IMR-90 (cell line): ENCODE measurements around the gene MAPRE3.
A peak's percentile ranks its signal among the peaks of the same experiment; 100 is the strongest.

ENCODE experiments used
- BHLHE40 ChIP-seq: fragments of 150-350 bp; IDR thresholded peaks from 2 replicates; pipeline ENCODE4 v1.6.1; 2016; ENCODE audit warnings: mild to moderate bottlenecking, low read depth, low read length
- CEBPB ChIP-seq: IDR thresholded peaks from 2 replicates; pipeline ENCODE4 v1.6.1; 2012; ENCODE audit warnings: low read depth, low read length, improper control_type of control experiment
- CHD1 ChIP-seq: IDR thresholded peaks from 2 replicates; pipeline ENCODE4 v1.6.1; 2012; ENCODE audit warnings: low read depth, low read length, improper control_type of control experiment
- FOS ChIP-seq: fragments of 150-350 bp; IDR thresholded peaks from 2 replicates; pipeline ENCODE4 v1.6.1; 2016; ENCODE audit warnings: low read depth, low read length
- MAFK ChIP-seq: IDR thresholded peaks from 2 replicates; pipeline ENCODE4 v1.6.1; 2012; ENCODE audit warnings: low read depth, low read length, improper control_type of control experiment
- MXI1 ChIP-seq: IDR thresholded peaks from 2 replicates; pipeline ENCODE4 v1.6.1; 2012; ENCODE audit warnings: low read depth, mild to moderate bottlenecking, low read length, moderate library complexity, borderline replicate concordance
- POLR2A ChIP-seq: IDR thresholded peaks from 2 replicates; pipeline ENCODE4 v1.6.1; 2012; ENCODE audit warnings: mild to moderate bottlenecking, low read depth, low read length
- RAD21 ChIP-seq: IDR thresholded peaks from 2 replicates; pipeline ENCODE4 v1.6.1; 2012; ENCODE audit warnings: low read length, improper control_type of control experiment
- TF ChIP-seq, protein P1 (sequence below): conservative IDR thresholded peaks from 2 replicates; pipeline ENCODE4 v1.5.1; 2012; ENCODE audit warnings: mild to moderate bottlenecking, low read depth, low read length, improper control_type of control experiment
- TF ChIP-seq, protein P2 (sequence below): fragments of 150-350 bp; IDR thresholded peaks from 2 replicates; pipeline ENCODE4 v1.6.1; 2016; ENCODE audit warnings: low read depth, mild to moderate bottlenecking, low read length, moderate library complexity, borderline replicate concordance

DNA sequence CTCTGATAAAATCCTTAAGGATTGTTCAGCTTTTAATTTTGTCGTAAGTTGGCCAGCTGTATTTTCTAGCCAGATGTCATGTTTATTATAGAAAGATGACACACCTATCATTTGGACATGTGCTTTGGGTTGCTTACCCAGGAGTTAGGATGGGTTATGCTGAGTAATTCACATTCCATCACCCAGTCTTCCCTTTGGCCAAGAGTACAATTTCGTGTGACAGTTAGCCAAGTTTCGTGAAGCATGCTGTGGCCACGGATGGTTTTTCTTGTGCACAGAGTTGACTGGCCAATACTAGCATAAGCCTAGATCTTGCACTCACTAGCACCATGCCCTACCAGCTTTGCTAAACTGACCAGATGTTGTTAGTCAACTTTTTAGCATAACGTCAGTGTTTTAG lies 5.8 kb downstream of the MAPRE3 start:
- TF ChIP-seq, protein P1, sequence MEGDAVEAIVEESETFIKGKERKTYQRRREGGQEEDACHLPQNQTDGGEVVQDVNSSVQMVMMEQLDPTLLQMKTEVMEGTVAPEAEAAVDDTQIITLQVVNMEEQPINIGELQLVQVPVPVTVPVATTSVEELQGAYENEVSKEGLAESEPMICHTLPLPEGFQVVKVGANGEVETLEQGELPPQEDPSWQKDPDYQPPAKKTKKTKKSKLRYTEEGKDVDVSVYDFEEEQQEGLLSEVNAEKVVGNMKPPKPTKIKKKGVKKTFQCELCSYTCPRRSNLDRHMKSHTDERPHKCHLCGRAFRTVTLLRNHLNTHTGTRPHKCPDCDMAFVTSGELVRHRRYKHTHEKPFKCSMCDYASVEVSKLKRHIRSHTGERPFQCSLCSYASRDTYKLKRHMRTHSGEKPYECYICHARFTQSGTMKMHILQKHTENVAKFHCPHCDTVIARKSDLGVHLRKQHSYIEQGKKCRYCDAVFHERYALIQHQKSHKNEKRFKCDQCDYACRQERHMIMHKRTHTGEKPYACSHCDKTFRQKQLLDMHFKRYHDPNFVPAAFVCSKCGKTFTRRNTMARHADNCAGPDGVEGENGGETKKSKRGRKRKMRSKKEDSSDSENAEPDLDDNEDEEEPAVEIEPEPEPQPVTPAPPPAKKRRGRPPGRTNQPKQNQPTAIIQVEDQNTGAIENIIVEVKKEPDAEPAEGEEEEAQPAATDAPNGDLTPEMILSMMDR = no peak
- TF ChIP-seq POLR2A (no peak), FOS (peak; percentile 25; the same call in 1 of the 2 replicates), CEBPB (no peak; the same call in 1 of the 2 replicates), RAD21 (no peak), BHLHE40 (peak; percentile 45), MAFK (peak; percentile 43), MXI1 (peak; percentile 66; the same call in 1 of the 2 replicates), CHD1 (no peak)
- TF ChIP-seq, protein P2, sequence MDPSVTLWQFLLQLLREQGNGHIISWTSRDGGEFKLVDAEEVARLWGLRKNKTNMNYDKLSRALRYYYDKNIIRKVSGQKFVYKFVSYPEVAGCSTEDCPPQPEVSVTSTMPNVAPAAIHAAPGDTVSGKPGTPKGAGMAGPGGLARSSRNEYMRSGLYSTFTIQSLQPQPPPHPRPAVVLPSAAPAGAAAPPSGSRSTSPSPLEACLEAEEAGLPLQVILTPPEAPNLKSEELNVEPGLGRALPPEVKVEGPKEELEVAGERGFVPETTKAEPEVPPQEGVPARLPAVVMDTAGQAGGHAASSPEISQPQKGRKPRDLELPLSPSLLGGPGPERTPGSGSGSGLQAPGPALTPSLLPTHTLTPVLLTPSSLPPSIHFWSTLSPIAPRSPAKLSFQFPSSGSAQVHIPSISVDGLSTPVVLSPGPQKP = no peak
